ENCODE results near the gene MAP3K4.

MAP3K4 gene

DNA sequence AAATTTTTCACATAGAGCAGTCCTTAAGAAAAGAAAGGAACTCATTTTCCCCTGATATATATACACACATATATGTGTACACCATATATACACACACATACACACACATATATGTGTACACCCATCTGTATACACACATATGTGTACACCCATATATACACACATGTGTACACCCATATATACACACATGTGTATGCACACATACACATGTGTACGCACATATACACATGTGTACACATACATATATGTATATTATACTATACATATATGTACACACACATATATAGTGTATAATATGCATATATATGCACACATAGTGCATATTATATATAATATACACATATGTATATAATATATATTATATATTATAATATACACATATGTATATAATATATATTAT lies 9.1 kb downstream of the MAP3K4 start:
- DNase-seq (ENCODE audit: low spot score): no peak

DNA sequence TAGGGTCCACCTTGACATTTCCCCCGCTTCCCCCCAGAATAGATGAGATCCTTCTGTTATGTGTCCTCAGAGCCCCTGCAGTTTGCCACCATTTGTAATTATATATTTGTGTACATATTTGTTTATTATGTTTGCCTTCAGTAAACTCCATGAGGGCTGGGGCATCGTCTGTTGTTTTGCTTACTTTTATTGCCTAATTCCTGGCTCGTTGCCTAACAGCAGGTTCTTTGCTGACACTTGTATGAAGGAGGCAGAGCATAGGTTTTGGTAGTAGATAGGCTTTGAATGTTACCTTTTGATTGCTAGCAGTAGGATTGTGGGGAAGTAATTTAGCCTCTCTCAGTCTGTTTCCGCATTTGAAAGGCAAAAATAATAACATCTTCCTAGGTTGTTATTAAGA lies 9.9 kb downstream of the MAP3K4 start:
- no peak for DNase-seq (ENCODE audit: low spot score)

DNA sequence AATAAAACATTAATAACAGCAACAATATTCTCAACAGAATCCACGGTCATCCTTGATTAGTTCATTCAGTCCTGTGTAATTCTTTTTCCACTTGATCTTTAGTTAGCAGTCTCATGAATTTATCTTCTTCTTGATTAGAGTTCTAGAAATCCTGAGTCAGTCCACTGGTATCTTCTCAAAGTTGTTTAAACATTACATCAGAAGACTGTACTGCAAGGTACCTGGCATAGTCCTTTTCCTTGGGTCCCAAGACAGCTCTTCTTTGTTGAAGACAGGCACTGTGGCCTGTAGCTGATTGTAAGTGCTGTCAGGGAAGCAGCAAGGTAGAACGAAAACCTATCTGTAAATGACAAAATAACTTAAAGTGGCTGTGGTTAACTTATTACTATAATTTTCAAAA lies 11.8 kb downstream of the MAP3K4 start:
- no peak for DNase-seq (ENCODE audit: low spot score)

DNA sequence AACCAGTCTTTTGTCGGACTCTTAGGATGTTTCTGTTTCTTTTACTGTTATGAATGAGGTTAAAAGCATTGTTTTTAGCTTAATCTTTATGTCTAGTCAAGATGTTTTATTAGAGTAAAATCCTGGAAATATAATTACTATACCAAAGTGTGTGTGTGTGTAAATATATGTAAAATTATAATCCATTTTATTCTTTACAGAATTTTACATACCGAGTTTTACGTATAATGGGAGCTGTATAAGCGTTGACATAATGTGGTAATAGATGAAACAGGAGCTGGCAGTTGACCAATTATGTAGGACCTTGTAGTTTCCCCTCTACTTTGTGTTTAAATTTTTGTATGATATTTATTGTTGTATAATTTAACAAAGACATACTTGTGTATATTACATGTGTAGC lies 16.7 kb downstream of the MAP3K4 start:
- no peak for DNase-seq (ENCODE audit: low spot score)

DNA sequence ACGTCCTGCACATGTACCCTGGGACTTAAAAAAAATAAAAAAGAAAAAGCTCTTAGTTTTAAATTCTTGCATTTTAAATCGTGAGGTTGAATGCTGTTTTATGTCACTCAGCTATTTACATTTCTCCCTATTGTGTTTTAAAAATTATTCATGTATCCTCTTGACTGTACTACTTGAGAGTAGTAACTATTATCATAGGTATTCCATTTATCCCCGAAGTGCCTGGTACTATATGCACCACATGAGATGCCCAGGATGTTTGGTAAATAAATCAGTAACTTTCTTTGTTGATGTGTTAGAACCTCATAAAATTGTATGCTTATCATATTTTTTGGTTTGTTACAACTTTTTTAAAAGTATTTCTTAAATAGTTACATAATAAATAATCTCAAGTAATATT lies 18.4 kb downstream of the MAP3K4 start:
- no peak for DNase-seq (ENCODE audit: low spot score)

DNA sequence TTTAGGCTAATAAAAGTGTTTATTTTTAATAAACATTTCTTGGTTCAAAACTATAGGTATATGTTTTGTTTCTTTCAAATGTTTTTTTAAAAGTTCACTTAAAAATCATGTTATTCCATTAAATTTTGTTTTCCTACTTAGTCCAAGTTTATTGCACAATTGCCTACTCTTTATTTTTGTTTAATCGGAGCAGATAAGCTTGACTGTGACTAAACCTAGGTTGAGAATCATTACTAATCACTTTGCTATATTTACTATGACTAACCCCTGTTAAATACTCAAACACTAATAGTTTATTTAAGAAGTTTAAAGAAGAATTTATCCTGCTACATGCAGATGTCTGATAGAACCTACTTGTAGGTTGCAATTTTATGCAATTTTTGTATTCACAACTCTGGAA lies 18.8 kb downstream of the MAP3K4 start:
- DNase-seq (ENCODE audit: low spot score): no peak

DNA sequence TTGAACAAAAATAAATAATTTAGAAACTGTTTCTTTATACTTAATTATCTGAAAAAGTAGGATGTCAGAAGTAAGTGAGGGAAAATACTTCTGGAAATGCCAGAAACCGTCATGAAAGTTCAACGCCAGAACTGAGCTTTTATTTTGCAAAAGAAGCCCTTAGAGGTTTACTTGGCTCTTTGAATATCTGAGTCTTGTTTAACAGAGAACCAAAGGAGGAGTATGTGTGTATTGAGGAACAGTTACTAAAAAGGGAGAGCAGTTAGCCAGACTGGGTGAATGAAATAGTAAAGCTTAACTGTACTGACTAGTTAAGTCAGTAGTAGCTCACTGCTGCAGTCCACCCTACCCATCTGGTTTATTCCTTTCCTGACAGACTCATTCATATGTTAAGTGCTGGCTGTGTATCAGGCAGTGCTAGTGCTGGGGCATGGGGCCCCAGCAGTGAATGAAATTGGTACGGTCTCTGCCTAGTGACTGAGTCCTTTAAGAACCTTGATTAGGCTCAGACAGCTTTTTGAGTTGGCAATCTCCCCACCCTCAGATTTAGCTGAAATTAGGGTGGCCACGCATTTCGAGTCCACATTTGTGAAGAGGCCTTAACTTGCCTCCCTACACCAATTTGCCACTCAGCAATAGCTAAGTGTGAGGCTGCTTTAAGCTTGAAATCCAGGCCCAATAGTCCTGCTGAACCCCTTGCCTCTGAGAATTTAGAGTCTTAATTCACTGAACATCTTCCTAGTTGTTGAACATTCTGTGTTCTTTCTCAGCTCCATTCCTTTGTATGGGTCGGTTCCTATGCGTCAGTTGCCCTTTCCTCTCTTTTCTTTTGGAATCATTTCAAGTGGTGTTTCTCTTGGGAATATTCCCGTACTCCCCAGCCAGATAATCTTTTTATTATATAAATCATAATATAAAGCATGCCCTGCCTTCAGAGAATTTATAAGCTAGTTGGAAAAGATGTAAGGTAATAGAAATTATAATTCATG lies 20.2 kb downstream of the MAP3K4 start:
- DNase-seq (ENCODE audit: low spot score): peak; percentile 46

DNA sequence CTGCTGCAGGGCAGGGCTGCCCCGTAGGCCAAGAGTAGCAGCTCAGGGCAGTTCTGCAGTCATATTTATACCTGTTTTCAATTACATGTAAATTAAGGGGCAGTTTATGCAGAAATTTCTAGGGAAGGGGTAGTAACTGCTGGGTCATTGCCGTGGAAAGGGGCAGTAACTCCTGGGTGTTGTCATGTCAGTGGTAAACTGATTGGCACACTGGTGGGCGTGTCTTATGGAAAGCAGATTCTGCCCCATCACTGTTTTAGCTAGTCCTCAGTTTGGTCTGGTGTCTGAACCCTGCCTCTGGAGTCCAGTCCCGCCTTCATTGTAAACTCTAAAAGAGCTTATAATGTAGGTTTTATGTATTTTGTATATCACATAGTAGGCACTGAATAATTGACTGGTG lies 22.1 kb downstream of the MAP3K4 start:
- DNase-seq (ENCODE audit: low spot score): no peak

DNA sequence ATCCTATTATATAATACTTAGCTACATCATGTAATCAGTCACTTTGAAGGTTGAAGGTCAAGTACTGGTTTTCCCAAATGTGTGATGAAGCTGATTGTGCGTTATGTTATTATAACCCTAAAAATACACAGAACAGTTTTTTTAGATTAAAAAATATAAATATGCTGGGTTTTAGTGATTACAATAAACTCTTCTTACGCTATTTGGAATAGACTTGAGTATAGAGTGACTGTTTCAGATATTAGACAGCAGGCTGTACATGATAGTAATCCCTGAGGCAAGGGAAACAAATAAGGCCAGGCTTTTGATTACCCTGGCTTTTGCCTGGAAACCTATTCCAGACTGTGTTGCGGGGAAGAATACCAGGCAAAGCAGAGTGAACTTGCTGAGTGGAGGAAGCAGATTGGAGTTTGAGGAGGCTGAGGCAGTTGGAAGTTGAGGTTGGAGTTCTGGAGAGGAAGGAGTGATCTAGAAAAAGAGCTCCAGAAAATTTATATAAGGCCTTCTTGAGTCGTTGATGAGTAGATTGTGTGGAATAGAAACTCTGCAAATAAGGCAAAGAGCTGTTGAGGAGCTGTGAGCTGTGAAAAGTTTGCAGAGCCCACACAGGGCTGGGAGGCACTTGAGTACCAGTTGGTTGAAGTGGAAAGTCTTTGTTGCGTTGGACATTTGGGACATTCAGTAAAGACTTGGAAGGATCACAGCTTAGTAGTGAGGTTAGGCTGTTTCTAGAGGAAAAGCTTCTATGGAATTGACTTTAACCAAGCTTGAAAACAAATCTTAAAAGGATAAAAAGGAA lies 26.4 kb downstream of the MAP3K4 start:
- DNase-seq (ENCODE audit: low spot score): no peak

DNA sequence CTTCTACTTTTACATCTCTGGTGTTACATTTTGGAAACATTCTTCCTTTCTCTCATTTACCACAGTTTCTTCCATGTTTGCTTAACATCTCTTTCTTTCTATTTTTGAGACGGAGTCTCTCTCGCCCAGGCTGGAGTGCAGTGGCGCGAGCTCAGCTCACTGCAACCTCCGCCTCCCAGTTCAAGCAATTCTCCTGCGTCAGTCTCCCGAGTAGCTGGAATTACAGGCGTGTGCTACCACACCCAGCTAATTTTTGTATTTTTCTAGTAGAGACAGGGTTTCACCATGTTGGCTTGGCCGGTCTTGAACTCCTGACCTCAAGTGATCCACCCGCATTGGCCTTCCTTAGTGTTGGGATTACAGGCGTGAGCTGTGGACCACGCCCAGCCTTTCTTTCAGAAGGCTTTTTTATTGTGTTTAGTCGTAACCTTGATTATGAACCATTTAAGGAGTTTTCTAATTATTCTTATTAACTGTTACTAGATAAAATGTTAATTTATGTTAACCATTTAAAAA lies 27.8 kb downstream of the MAP3K4 start:
- DNase-seq (ENCODE audit: low spot score): no peak

DNA sequence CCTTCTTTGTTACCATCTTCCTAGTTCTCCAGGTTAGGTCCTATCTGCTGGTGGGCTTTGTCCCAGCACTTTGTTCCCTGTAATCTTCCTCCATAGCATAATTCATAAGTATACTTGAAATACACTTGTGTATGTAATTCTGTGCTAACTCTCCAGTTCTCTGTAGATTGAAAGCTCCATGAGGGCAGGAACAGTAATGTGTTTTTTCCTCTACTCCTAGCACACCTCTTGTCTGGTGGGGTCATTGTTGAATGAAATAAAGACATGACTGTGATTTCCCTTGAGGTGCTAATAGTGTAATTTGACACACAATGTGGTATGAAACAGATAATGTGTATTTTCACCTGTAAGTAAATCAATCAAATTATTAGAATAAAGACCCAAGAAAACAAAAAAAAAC lies 30.0 kb downstream of the MAP3K4 start:
- no peak for DNase-seq (ENCODE audit: low spot score)

DNA sequence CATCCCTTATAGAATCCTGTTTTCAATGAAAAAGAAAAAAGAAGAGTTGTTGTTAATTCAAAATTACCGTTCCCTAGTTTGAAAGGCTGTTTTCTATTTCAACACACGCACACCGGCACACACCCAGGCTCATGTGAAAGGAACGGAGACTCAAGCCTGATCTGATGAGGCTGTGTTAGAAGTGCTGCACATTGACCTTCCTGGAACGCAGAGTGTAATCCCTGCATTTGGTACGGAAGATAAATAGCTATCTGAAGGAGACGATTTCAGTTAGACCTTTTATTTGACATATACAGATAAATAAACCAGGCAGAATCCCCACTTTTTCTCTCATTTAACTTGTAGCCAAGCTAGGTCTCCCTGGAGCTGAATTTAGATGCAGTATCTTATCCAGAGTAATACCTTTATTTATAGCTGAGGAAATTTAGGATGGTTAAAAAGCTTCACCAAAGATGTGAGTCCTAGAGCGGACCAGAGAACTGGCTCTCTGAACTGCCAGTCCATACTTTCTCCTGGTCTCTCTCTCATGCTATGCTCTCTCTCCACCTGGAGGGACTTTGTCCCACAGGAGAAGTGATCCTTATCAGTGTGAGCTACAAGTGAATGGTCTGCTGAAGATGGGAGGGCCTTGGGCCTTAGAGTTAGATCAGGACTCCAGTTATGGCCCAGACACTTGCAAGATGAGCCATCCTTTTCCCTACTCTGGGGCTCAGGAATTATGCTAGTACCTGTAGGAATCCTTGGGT lies 30.6 kb downstream of the MAP3K4 start:
- no peak for DNase-seq (ENCODE audit: low spot score)

DNA sequence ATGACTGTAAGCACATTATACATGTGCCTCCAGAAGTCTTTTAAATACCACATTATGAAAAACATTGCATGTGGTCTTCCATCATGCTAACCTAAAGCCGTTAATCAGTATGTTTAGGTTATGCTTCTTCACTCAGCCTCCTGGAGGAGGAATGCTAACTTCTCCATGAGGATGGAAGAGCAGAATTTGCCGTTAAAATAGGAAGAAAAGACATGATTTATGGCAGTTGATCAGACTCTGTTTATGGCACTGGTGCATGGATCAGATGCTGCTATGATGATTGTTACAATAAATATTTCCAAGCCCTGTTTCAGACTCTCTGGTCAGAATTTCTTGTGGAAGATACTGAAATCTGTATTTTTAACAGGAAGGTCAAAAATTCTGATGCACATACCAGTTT lies 31.7 kb downstream of the MAP3K4 start:
- DNase-seq (ENCODE audit: low spot score): no peak

DNA sequence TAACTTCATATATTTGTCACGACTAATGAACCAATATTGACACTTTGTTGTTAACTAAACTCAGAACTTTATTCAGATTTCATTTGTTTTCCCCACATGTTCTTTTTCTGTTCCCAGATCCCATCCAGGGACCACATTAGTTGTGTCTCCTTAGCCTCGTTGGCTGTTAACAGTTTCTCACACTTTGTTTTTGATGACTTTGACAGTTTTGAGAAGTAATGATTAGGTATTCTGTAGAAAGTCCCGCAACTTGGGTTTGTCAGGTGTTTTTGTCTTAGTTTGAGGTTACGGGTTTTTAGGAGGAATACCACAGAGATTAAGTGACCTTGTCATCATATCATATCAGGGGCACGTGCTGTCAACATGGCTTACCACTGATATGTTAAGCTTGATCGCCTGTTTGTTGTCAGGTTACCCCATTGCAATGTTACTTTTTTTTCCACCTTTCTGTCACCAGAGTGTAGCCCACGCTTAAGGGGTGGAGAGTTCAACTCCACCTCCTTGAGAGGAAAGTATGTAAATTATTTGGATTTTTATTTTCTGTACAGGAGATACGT lies 32.9 kb downstream of the MAP3K4 start:
- no peak for DNase-seq (ENCODE audit: low spot score)

DNA sequence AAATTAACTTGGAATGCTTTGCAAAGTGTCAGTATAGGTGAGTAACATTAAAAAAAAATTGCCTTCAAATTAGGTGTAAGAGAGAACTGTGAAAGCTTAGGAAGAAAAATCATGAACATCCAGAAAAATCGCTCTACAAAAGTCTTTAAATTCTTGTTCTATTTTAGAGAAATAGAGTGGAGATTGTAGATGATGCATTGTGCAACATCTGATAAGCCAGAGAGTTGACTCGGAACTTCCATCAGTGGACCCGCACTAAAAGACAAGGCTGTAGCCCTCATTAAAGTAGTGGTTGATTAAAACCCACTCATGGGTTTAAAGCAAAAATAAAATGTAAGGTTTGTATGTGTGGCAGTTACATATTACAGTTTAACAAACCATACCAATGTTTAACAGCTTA lies 35.8 kb downstream of the MAP3K4 start:
- no peak for DNase-seq (ENCODE audit: low spot score)

DNA sequence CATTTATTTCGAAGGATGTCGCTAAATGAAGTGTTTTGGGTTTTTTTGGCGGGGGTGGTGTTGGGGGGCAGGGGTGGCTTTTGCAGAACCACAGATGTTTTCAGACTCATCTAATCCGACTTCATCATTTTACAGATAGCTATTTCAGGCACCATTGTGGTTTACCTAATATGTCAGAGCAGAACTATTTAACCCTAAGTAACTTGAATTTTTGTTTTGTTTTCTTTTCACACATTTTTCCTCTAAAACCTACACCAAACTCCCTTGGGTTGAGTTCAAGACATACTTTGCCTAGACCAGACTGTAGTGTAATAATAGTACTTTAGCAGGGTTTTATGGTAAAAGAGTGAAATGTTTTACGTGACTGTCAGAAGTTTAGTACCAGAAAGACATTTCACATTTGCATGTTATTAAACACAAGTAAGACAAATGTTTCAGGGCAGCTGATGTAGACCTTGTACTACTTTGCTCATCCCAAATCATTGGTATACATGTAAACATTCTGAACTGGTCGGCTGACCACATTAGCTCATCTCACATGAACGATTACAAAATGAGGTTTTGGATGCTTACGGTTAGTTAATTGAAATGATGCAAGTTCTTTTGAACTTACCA lies 37.7 kb downstream of the MAP3K4 start:
- no peak for DNase-seq (ENCODE audit: low spot score)

DNA sequence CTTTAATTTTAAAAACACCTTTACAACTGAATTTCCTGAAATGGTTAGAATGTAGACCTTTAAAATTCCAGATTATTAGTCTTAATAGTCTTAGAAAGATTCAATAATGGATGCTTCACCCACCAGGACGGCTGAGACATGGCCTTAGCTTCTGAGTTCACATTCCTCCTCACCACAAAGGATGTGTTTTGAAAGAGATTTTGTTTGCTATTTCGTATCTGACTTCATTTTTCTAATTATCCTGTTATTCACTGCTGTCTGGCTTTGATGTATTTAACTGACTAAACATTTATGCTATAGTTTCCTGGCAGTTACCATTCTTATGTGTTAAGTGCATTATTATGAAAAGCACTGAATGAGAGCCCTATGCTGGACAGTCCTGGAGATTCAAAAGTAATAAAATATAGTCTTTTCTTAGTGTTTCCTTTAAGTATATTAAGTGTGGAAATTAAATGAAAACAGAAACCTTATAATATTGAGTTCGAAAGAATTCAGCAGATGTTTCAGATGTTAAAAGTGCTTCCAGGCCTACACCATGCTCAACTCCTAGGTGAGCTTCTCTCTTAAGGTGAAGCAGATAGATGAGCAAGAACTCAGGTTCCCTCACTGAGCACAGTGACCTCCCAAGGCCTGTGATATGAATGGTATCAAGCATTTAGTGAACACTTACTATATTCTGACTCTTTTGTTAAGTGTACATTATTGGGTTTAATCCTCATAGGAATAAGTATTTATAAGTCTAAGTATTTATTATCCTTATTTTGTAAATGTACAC lies 40.3 kb downstream of the MAP3K4 start:
- no peak for DNase-seq (ENCODE audit: low spot score)

DNA sequence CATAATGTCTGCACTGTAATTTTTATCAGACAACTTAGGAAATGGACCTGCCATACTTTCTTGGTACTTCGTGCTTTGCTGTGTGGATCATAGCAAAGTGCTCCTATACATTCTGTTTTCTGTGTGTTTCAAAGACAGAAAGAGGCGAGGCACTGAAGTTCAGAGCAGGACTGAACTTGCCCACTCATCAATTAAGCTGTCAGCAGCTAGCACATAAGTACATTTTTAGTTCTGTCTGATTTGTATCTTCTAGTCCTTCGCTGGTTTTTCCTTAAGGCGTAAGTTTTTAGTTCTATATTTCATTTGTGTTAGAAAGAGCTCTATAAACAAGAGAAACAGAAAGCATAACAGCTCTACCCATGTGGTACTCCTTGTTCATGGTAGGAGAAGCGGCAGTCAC lies 42.1 kb downstream of the MAP3K4 start:
- no peak for DNase-seq (ENCODE audit: low spot score)

DNA sequence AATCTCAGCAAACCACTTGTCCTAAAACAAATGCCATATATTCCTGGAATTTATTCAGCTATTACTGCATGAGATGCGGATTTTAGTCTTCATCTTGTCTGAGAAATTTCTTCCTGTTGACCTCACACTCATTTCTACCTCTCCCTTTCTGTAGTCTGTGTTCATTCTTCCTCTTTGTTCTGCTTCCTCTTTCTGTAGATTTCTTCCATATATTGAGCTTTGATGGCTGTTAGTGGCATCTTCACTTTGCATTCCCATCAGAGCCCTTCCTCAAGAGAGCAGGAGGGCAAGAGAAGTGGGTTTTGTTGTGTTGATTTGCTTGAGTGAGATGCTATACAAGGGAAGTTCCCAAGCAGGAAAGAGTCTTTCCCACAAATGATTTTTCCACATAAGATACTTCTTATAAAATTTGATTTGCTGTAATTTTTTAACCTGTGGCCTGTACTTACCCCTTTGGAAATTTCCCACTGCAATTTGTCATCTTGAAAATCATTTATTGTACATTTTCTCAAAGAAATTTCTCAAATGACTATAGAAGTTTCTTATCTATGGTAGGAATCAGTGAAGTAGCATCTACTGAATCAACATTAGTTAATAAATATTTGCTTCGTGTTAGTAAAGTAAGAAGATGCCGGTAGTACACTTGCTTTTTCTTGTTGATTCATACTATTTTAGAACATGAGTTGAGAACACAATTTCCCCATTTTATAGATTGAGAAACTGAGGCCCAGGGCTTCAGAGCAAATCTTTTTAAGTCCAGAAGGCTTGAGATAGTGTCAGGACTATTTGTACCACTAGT lies 43.8 kb downstream of the MAP3K4 start:
- no peak for DNase-seq (ENCODE audit: low spot score)

DNA sequence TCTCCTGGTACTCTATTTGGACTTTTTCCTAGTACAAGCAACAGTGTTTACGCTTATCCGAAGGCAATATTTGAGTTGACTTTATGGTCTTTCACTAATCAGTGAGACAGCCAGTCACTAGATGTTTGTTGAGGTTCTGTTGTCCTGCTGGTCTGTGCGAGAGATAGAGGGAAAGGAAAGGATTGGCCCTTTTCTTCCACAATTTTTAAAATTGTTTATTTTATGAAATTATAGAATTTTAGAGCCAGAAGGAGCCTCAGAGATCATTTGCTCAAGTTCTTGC lies 44.4 kb downstream of the MAP3K4 start:
- DNase-seq (ENCODE audit: low spot score): no peak

Measured in iPS-NIHi11 (cell line).